Measurements from ENCODE around the gene PLPP2.

DNA sequence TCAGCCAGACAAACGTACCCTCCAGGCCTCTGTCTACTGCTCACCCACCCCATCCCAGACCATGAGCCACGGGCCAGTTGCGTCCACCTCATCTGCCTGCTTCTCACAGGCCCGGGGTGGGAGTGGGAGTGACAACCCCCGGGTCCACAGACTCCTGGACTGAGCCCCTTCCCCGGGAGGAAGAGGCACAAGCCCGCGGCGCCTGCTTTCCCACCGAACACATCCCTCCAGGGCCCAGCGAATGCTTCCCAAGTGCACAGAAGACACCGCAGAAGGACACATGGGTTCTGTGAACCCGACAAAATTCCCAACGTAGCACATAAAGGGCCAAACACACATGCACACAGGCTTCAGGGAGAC, 18.0 kb upstream of the PLPP2 start:
- TF ChIP-seq ZNF146 (tag by site-specific recombination; IDR thresholded peaks at IDR 0.05) (no peak), ZNF513 (tag by site-specific recombination; IDR thresholded peaks at IDR 0.05) (no peak), ZSCAN18 (tag by site-specific recombination; IDR thresholded peaks at IDR 0.05) (no peak)
